ENCODE measurements around the gene SSX4B.
"Not testable (repeated sequence)": the region's sequence is repeated elsewhere in the genome, so short reads cannot be mapped to it uniquely, and the experiment has no call there.

Gene SSX4B

DNA sequence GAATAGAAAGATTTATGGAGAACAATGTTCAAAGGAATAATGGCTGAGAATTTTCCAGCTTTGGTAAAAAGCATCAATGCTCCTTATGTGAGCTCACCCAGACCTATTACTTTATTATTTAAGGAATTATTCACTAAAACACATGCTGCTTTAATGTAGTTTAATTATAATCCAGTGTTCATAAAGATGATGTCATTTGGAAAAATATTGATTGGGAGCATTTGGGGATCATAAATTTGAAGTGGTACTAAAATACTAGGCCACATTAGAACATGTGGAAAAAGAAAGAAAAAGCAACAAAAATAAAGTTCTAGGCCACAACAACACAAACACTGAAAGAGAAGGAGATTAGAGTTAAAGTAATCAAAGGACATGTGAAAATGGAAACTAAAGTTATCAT, 38.3 kb upstream of the SSX4B start:
- DNase-seq (ENCODE audit: insufficient read length, low spot score) (no peak), FAIRE-seq (no peak)
- no peak for TF ChIP-seq CTCF (IDR thresholded peaks at IDR 0.05; ENCODE audit: insufficient read depth, missing control alignments)

GRCh38 chrX:48447201-48447600, 35.4 kb upstream of the SSX4B start:
- not testable (repeated sequence) for DNase-seq (ENCODE audit: insufficient read length, low spot score); FAIRE-seq

DNA sequence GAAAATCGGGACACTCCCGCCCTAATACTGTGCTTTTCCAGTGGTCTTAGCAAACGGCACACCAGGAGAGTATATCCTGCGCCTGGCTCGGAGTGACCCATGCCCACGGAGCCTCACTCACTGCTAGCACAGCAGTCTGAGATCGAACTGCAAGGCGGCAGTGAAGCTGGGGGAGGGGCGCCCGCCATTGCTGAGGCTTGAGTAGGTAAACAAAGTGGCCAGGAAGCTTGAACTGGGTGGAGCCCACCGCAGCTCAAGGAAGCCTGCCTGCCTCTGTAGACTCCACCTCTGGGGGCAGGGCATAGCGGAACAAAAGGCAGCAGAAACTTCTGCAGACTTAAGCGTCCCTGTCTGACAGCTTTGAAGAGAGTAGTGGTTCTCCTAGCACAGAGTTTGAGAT, 22.0 kb upstream of the SSX4B start:
- DNase-seq (ENCODE audit: insufficient read length, low spot score); FAIRE-seq: not testable (repeated sequence)

GRCh38 chrX:48430166-48430565, 18.4 kb upstream of the SSX4B start:
- not testable (repeated sequence) for DNase-seq (ENCODE audit: insufficient read length, low spot score); FAIRE-seq

DNA sequence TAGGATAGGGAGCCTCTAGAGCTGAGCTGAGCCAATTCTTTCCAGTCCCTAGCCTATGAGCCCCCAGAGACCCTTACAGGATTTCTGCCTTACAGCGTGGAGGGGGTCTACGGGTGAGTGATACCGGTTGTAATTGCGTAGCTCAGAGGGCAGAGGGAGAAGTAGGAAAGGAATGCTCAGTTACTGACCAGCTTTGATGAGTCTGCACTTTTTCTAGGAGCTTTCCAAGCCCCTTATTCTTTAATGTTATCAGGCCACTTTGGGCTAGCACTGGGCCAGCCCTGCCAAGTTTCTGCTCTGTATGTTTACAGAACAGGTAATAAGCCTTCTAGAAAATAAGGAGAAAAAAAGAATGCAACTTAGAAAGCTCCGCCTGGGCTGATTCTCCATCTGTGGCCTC, 17.8 kb upstream of the SSX4B start:
- FAIRE-seq; DNase-seq (ENCODE audit: insufficient read length, low spot score): not testable (repeated sequence)

DNA sequence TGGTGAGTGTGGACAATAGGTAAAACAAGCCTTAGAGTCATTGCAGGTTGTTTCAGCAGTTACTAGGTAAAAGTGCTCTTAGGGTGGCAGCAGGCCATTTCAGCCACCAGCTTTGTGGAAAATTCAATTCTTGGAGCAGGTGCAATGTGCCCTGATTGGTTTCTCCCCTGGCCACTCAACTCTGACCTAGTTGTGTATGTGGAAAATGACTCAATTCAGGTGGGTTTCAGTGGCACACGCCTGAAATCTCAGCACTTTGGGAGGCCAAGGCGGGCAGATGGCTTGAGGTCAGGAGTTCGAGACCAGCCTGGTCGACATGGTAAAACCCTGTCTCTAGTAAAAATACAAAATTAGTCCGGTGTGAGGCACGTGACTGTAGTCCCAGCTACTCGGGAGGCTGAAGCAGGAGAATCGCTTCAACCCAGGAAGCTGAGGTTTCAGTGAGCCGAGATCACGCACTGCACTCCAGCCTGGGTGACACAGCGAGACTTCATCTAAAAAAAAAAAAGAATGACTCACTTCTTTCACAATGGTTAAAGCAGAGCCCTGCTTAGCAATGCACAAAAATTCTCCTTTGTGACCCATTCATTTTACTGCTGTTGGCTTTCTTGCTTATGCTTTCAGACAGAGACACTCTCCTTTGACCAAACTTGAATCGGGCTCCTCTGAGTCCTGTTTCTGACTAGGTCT, 15.4 kb upstream of the SSX4B start:
- not testable (repeated sequence) for FAIRE-seq; DNase-seq (ENCODE audit: insufficient read length, low spot score)

GRCh38 chrX:48397825-48398224, 13.9 kb downstream of the SSX4B start:
- not testable (repeated sequence) for FAIRE-seq

GRCh38 chrX:48396931-48397330, 14.8 kb downstream of the SSX4B start:
- not testable (repeated sequence) for FAIRE-seq; DNase-seq (ENCODE audit: insufficient read length, low spot score)

More at GRCh38 chrX:48397825-48398224, 13.9 kb downstream of the SSX4B start:
- not testable (repeated sequence) for DNase-seq (ENCODE audit: insufficient read length, low spot score)

DNA sequence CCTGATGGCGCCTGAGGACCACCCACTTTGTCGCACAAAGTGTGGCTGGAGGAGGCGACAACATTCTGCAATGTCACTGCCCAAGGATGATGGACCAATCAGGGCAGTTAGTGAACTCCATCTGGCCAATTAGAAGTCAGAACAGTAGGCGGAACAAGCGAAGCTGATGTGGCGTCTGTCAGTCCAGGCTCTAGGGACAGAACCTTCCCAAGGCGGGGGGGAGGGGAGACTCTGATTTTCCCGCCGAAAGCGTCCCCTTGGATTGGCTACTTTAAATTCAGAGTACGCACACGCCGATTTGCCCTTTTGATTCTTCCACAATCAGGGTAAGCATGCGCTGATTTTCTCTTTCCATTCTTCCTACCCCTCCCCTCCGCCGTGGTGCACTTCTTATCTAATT, 28.5 kb downstream of the SSX4B start, which contains the start of gene SSX4:
Gene SSX4, plus strand, starts transcription at position 301 of the 400 bp plus-strand sequence. CDS start 515 bp downstream, outside the sequence.
- not testable (repeated sequence) for DNase-seq (ENCODE audit: insufficient read length, low spot score); FAIRE-seq

DNA sequence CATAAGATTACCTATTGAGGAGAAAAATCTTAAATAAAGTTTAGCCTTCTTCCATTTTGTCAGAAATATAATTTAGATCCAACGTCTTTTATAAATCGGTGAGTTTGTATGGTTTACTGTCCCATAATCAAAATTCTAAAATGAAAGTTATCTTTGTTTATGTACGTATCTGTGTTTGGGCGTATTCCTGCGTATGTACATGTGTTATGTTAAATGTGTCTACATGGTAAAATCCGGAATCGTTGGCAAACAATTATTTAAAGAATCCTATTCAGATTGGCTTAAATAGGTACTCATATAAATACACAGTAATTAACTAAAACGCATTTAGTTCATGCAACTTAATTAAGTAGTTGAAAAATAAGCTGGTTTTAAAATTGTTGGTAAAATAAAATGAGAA, 41.4 kb downstream of the SSX4B start:
- DNase-seq (ENCODE audit: insufficient read length, low spot score); FAIRE-seq: not testable (repeated sequence)

DNA sequence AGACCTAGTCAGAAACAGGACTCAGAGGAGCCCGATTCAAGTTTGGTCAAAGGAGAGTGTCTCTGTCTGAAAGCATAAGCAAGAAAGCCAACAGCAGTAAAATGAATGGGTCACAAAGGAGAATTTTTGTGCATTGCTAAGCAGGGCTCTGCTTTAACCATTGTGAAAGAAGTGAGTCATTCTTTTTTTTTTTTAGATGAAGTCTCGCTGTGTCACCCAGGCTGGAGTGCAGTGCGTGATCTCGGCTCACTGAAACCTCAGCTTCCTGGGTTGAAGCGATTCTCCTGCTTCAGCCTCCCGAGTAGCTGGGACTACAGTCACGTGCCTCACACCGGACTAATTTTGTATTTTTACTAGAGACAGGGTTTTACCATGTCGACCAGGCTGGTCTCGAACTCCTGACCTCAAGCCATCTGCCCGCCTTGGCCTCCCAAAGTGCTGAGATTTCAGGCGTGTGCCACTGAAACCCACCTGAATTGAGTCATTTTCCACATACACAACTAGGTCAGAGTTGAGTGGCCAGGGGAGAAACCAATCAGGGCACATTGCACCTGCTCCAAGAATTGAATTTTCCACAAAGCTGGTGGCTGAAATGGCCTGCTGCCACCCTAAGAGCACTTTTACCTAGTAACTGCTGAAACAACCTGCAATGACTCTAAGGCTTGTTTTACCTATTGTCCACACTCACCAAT, 43.9 kb downstream of the SSX4B start:
- not testable (repeated sequence) for DNase-seq (ENCODE audit: insufficient read length, low spot score); FAIRE-seq

- not testable (repeated sequence) for FAIRE-seq; DNase-seq (ENCODE audit: insufficient read length, low spot score)
Measured at GRCh38 chrX:48359281-48359680, 52.5 kb downstream of the SSX4B start.

DNA sequence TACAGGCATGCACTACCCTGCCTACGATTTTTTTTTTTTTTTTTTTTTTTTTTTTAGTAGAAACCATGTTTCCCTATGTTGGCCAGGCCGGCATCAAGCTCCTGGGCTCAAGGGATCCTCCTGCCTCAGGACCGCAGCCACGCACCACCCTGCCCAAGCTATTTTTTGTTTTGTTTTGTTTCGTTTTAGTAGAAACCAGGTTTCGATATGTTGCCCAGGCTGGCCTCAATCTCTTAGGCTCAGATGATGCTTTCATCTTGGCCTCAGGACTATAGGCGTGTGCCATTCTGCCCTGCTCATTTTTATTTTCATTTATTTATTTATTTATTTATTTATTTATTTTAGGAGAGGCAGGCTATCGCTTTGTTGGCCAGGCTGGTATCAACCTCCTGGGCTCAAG, 54.1 kb downstream of the SSX4B start:
- no peak for DNase-seq (ENCODE audit: insufficient read length, low spot score)
- FAIRE-seq: no peak
- TF ChIP-seq CTCF (IDR thresholded peaks at IDR 0.05; ENCODE audit: insufficient read depth, missing control alignments): no peak

- not testable (repeated sequence) for FAIRE-seq; DNase-seq (ENCODE audit: insufficient read length, low spot score)
Measured at GRCh38 chrX:48356315-48357094, 55.3 kb downstream of the SSX4B start, which contains the start of gene SSX3. Gene SSX3 (minus strand): TSS chrX:48356703. CDS start chrX:48355249, 1,454 bp downstream.
